ENCODE results near the gene RALGPS1.

GRCh38 chr9:127205952-127206351, 291.4 kb downstream of the RALGPS1 start:
- TF ChIP-seq CTCF (conservative IDR thresholded peaks at IDR 0.05 in 1 of 2, IDR thresholded peaks at IDR 0.05 in 1 of 2; ENCODE audit: low read depth in 1 of 2, low read length in 2 of 2) (no peak), EZH2 (IDR thresholded peaks at IDR 0.05; ENCODE audit: low read length, missing control alignments) (no peak)

Data from fibroblast of lung (primary cell).